Mesodermal cell (in vitro differentiated cells): ENCODE data around the gene ZBTB9.

ENCODE experiments used
- H3K27ac ChIP-seq: 2 replicates; pipeline ENCODE4 v1.7.0; 2013; ENCODE audit warnings: mild to moderate bottlenecking, low read depth, low read length, moderate library complexity; ENCODE audit not compliant: severe bottlenecking
- H3K36me3 ChIP-seq: 2 replicates; pipeline ENCODE4 v1.7.1; 2013; ENCODE audit warnings: mild to moderate bottlenecking, low read length, moderate library complexity; ENCODE audit not compliant: control insufficient read depth, insufficient read depth
- H3K4me1 ChIP-seq: one replicate; pipeline ENCODE4 v1.7.1; 2013; ENCODE audit warnings: mild to moderate bottlenecking, low read length; ENCODE audit not compliant: insufficient read depth, control insufficient read depth, poor library complexity, severe bottlenecking
- H3K4me3 ChIP-seq: 2 replicates; pipeline ENCODE4 v1.7.0; 2013; ENCODE audit warnings: low read length, control low read depth, mild to moderate bottlenecking; ENCODE audit not compliant: insufficient read depth, poor library complexity, severe bottlenecking; ENCODE audit errors: extremely low read depth
- H3K9me3 ChIP-seq: 2 replicates; pipeline ENCODE4 v1.7.1; 2013; ENCODE audit warnings: mild to moderate bottlenecking, low read length, moderate library complexity; ENCODE audit not compliant: control insufficient read depth
- WGBS, 2 experiments: methylation state at CpG; one replicate each; pipeline ENCODE4 v1.1.5; 2013; ENCODE audit warnings: missing lambda C conversion rate in 2 of 2; ENCODE audit not compliant: insufficient coverage in 2 of 2; 5-methylcytosine and 5-hydroxymethylcytosine counted together

Gene ZBTB9

GRCh38 chr6:33420491-33421343, 33.7 kb upstream of the ZBTB9 start:
- peaks cover 36% of the 10 kb centered on the region for H3K36me3 ChIP-seq
- H3K4me1 ChIP-seq = peaks cover 32% of the 10 kb centered on the region
- no peaks in the 10 kb centered on the region for H3K9me3 ChIP-seq
- H3K27ac ChIP-seq = no peak overlapping the region
- H3K4me3 ChIP-seq = peak overlapping the region; percentile 45
- 58 to 60% methylated on average over 5 to 6 of the region's 6 CpGs for WGBS, 2 experiments

GRCh38 chr6:33421344-33421643, 33.1 kb upstream of the ZBTB9 start:
- Histone ChIP-seq H3K36me3 (peaks cover 30% of the 10 kb centered on the region), H3K27ac (no peak overlapping the region), H3K4me3 (peak overlapping the region; percentile 45), H3K9me3 (no peaks in the 10 kb centered on the region), H3K4me1 (peaks cover 27% of the 10 kb centered on the region)
- 89 to 90% methylated on average over 2 of the region's 2 CpGs for WGBS, 2 experiments

DNA sequence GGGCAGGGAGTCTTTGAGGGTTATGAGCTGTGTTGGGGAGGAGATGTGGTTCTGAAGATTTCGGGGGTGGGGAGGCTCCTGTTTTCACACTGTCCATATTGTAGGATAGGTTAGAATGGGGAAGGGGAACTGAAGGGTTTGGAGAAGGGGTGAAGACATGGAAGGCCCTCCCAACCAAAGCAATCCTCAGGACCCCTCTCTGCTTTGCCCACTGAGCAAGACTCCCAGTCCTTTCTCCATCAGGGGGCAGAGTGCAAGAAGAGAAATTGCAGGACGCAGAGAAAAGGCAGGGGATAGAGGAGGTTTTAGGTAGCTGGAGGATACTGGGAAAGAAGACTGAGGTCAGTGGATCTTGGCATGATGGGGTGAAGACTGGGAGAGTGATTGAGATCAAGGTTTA, 30.6 kb upstream of the ZBTB9 start:
- WGBS, 2 experiments = 87 to 89% methylated on average over 1 to 2 of the region's 2 CpGs

DNA sequence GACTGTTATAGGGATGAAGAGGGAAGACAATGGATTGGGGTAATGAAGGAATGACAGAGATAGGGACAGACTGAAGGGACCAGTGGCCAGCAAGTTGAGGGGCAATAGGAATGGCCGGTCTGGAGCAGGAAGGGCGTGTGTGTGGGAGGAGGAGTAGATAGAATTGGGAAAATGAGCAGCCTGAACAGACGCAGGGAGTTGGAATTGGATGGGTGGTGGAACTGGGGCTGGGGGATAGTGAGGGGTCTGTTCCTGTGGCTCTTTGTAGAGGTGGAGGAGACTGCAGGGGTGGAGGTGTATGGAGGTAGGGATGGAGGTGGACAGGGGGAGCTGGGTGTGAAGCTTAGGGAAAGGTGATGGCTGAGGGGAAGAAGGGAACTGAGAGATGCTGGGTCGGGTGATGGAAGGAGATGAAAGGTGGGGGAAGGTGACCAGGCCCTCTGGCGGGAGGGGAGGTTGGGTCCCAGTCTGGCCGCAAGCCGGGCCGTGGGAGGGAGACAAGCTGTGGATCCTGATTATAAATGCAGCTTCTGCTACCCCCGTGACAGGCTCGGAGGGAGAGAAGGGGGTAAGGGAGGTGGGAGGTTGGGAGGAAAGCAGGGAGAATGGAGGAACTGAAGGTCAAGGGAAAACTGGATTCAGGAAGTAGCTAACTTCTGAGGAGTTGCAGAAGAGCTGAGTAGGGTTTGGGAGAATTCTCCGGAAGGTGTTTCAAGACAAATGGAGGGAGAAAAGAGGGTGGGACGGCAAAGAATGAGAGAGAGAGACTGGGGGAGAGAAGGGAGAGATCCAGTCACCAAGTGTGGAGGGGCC, 29.3 kb upstream of the ZBTB9 start:
- Histone ChIP-seq H3K4me1 (peaks cover 25% of the 10 kb centered on the region), H3K4me3 (peak overlapping the region; percentile 42), H3K27ac (peak overlapping the region; percentile 88), H3K36me3 (peaks cover 22% of the 10 kb centered on the region), H3K9me3 (no peaks in the 10 kb centered on the region)
- 11 to 23% methylated on average over 10 to 12 of the region's 12 CpGs for WGBS, 2 experiments

More for the DNA sequence above, 30.6 kb upstream of the ZBTB9 start:
- no peaks in the 10 kb centered on the region for H3K9me3 ChIP-seq
- peaks cover 22% of the 10 kb centered on the region for H3K36me3 ChIP-seq
- H3K4me3 ChIP-seq = no peak overlapping the region
- peaks cover 22% of the 10 kb centered on the region for H3K4me1 ChIP-seq
- no peak overlapping the region for H3K27ac ChIP-seq

- H3K36me3 ChIP-seq = peaks cover 22% of the 10 kb centered on the region
- H3K9me3 ChIP-seq = no peaks in the 10 kb centered on the region
- peak overlapping the region; percentile 42 for H3K4me3 ChIP-seq
- H3K27ac ChIP-seq = peak overlapping the region; percentile 88
- WGBS, 2 experiments = 2% methylated on average over 21 to 22 of the region's 43 CpGs
- H3K4me1 ChIP-seq = peaks cover 33% of the 10 kb centered on the region
Measured at GRCh38 chr6:33425668-33426577, 28.5 kb upstream of the ZBTB9 start.

GRCh38 chr6:33426590-33427511, 27.5 kb upstream of the ZBTB9 start:
- Histone ChIP-seq H3K36me3 (peaks cover 22% of the 10 kb centered on the region), H3K4me1 (peaks cover 40% of the 10 kb centered on the region)
- 24 to 26% methylated on average over 5 to 8 of the region's 12 CpGs for WGBS, 2 experiments

GRCh38 chr6:33427585-33428223, 26.7 kb upstream of the ZBTB9 start:
- Histone ChIP-seq H3K36me3 (peaks cover 17% of the 10 kb centered on the region), H3K9me3 (no peaks in the 10 kb centered on the region), H3K4me3 (peak overlapping the region; percentile 48), H3K27ac (no peak overlapping the region), H3K4me1 (peaks cover 48% of the 10 kb centered on the region)
- WGBS, 2 experiments = 1 to 3% methylated on average over 13 to 20 of the region's 79 CpGs

More at GRCh38 chr6:33426590-33427511, 27.5 kb upstream of the ZBTB9 start:
- peak overlapping the region; percentile 48 for H3K4me3 ChIP-seq
- H3K9me3 ChIP-seq = no peaks in the 10 kb centered on the region
- peak overlapping the region; percentile 88 for H3K27ac ChIP-seq

DNA sequence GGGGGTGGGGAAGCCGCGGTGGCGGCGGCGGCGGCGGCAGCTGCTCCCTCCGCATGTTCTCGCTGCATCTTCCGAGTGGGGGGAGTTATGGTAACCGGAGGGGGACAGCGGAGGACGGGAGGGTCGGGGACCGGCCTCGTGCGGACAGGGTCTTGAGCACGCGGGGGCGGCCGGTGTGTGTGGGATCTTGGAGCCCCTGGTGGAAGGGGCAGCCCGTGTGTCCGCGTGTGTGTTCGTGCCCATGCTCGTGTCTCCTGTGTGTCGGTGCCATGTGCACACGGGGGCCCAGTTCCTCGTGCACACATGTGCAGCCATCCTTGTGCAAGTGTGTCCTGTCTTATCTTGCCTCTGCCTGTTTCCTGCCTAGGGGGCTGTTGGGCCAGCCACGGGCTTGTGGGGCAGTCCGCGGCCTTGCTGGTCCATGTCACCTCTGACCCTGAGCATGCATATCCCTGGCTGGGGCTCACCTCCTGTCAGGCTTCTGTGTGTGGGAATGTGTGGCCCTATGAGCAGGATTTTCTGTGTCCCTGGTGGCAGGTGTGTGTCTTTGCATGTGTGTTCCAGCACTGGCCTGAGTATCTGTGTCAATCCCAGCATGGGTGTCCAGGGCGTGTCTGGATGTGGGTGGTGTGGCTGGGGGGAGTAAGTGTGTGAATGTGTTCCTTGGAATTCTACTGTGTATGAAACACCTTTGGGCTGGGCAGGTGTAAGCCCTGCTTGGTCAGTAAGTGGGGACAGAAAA, 26.0 kb upstream of the ZBTB9 start:
- Histone ChIP-seq H3K27ac (peak overlapping the region; percentile 57), H3K36me3 (peaks cover 11% of the 10 kb centered on the region), H3K4me1 (peaks cover 55% of the 10 kb centered on the region), H3K9me3 (no peaks in the 10 kb centered on the region), H3K4me3 (peak overlapping the region; percentile 34)
- WGBS, 2 experiments = 18 to 21% methylated on average over 24 to 25 of the region's 33 CpGs
